Panc1 (cell line): Measurements from ENCODE around the gene DPP7. TPM values are rescaled to one million over a fixed set of nuclear protein-coding genes. Genes with fewer than 3 reads are reported as not detected.

Experiments used
- ATAC-seq: fragments of 200-7000 bp; cut with Tn5 transposase; 2 replicates; pipeline ENCODE4 v1.9.1; 2020; ENCODE audit warnings: mild to moderate bottlenecking, moderate library complexity
- BruUV-seq: library from RNA; stranded (reverse); fragments of 400-500 nt; replicated peaks from 2 replicates; lab custom pipeline; 2021; lab: Mats Ljungman, UMichigan
- CTCF ChIA-PET: fragments of 300-600 bp; sonication (Branson Sonifier 250); formaldehyde crosslinking; loops from one replicate; lab custom pipeline; 2022; ENCODE audit warnings: antibody characterized with exemption; lab: Charles Lee
- POLR2A ChIA-PET: fragments of 300-600 bp; sonication (Branson Sonifier 250); formaldehyde crosslinking; loops from one replicate; lab custom pipeline; 2022; ENCODE audit warnings: antibody characterized with exemption; lab: Charles Lee
- DNase-seq: peaks from one replicate; pipeline ENCODE4 v3.0.0-alpha.2; 2010; ENCODE audit warnings: low read depth, low spot score
- H3K27ac ChIP-seq: 2 replicates; pipeline ENCODE4 v1.5.1; 2011; ENCODE audit warnings: mild to moderate bottlenecking, low read length, inconsistent platforms
- H3K27me3 ChIP-seq: fragments of 200-500 bp; sonication (Bioruptor generic); 2 replicates; pipeline ENCODE4 v1.6.0; 2014; ENCODE audit warnings: low read length, inconsistent platforms; ENCODE audit not compliant: control insufficient read depth, insufficient read depth
- H3K36me3 ChIP-seq: fragments of 200-500 bp; sonication (Bioruptor generic); 2 replicates; pipeline ENCODE4 v1.5.1; 2014; ENCODE audit warnings: inconsistent platforms, mild to moderate bottlenecking, low read length, moderate library complexity; ENCODE audit not compliant: control insufficient read depth, insufficient read depth
- H3K4me1 ChIP-seq: 2 replicates; pipeline ENCODE4 v1.5.1; 2011; ENCODE audit warnings: inconsistent platforms, mild to moderate bottlenecking, low read length, moderate library complexity; ENCODE audit not compliant: control insufficient read depth, insufficient read depth
- H3K4me3 ChIP-seq, 2 experiments: 2 replicates each; pipeline ENCODE4 v1.5.1; 2011 to 2012; ENCODE audit warnings: low read depth in 2 of 2, low read length in 2 of 2, mild to moderate bottlenecking in 2 of 2, inconsistent platforms in 1 of 2, moderate library complexity in 1 of 2
- H3K9me3 ChIP-seq: fragments of 200-500 bp; sonication (Bioruptor generic); 2 replicates; pipeline ENCODE4 v1.5.1; 2014; ENCODE audit warnings: low read depth, mild to moderate bottlenecking, inconsistent platforms, low read length, moderate library complexity; ENCODE audit not compliant: control insufficient read depth, insufficient read depth
- CTCF ChIP-seq: fragments of 450-650 bp; IDR thresholded peaks from 2 replicates; pipeline ENCODE4 v1.5.1; 2017; ENCODE audit warnings: mild to moderate bottlenecking
- POLR2AphosphoS5 ChIP-seq: IDR thresholded peaks from 2 replicates; pipeline ENCODE4 v1.6.1; 2012; ENCODE audit warnings: mild to moderate bottlenecking, low read depth, low read length, moderate library complexity
- REST ChIP-seq, 2 experiments: IDR thresholded peaks; 2 replicates each; pipeline ENCODE4 v1.6.1; 2011 to 2012; ENCODE audit warnings: low read depth in 2 of 2, control low read depth in 1 of 2, low read length in 1 of 2, mild to moderate bottlenecking in 1 of 2, moderate library complexity in 1 of 2; ENCODE audit not compliant: insufficient read depth in 1 of 2
- SIN3A ChIP-seq: IDR thresholded peaks from 2 replicates; pipeline ENCODE4 v1.6.1; 2012; ENCODE audit warnings: low read depth, mild to moderate bottlenecking, low read length, moderate library complexity, borderline replicate concordance; ENCODE audit not compliant: insufficient read depth
- TCF7L2 ChIP-seq: IDR thresholded peaks from 2 replicates; pipeline ENCODE4 v1.6.1; 2011; ENCODE audit warnings: mild to moderate bottlenecking, low read depth, low read length, inconsistent platforms
- in situ Hi-C: cut with HindIII; loops from 2 replicates; pipeline ENCODE4 v1.10.0; 2016; ENCODE audit warnings: low sequenced_read_pairs, low pct_unique_long_range_greater_than_20kb
- intact Hi-C: fragments of 100-400 bp; cut with micrococcal nuclease; formaldehyde crosslinking; loops from one replicate; pipeline ENCODE4 v1.10.0; 2022; ENCODE audit not compliant: unreplicated experiment
- total RNA-seq: library from RNA; stranded (reverse); gene quantifications from one replicate; pipeline ENCODE4 v1.2.1, GENCODE V29; 2021; ENCODE audit not compliant: unreplicated experiment

The DPP7 gene
- total RNA-seq, 1 experiment from 2014 or later, result 236 TPM

- no peaks in the 10 kb centered on the region for H3K4me1 ChIP-seq
- no peaks in the 10 kb centered on the region for H3K36me3 ChIP-seq
- intact Hi-C loops, result no loop called here
- H3K27ac ChIP-seq, result no peak overlapping the region
- TF ChIP-seq POLR2AphosphoS5 (no peak), SIN3A (no peak), REST (IDR thresholded peaks at IDR 0.05; ENCODE audit: insufficient read depth in 1 of 2, low read depth in 2 of 2, low read length in 1 of 2) (no peak), TCF7L2 (no peak), CTCF (no peak)
- no peak overlapping the region for H3K4me3 ChIP-seq
- DNase-seq, result no peak
- BruUV-seq, result no TSS peak
- no peaks in the 10 kb centered on the region for H3K27me3 ChIP-seq
- in situ Hi-C loops, result no loop called here
- ATAC-seq, result peak; percentile 47; the same call in 1 of the 2 replicates
- no peaks in the 10 kb centered on the region for H3K9me3 ChIP-seq
- ChIA-PET CTCF (interaction anchor here (0.7 to 1.4 kb wide), 3 partner anchors 12 to 21 kb away, joined by 6 to 15 read pairs (median 9); no protein-coding TSS in a partner anchor), POLR2A (interaction anchor here (0.7 kb wide), 3 partner anchors 21 to 90 kb away, joined by 3 to 21 read pairs (median 4); no protein-coding TSS in a partner anchor)
Observed at GRCh38 chr9:137150617-137151457, 36.3 kb upstream of the DPP7 start.

GRCh38 chr9:137149942-137150616 lies 35.5 kb upstream of the DPP7 start:
- DNase-seq, result no peak
- POLR2A ChIA-PET, result interaction anchor here (0.6 kb wide), 1 partner anchor 158 kb away, joined by 7 read pairs; no protein-coding TSS in a partner anchor
- intact Hi-C loops, result no loop called here
- Histone ChIP-seq H3K4me3 (no peak overlapping the region), H3K9me3 (no peaks in the 10 kb centered on the region), H3K36me3 (no peaks in the 10 kb centered on the region), H3K27me3 (no peaks in the 10 kb centered on the region), H3K27ac (no peak overlapping the region), H3K4me1 (no peaks in the 10 kb centered on the region)
- in situ Hi-C loops, result no loop called here
- CTCF ChIA-PET, result interaction anchor here (0.7 to 1.4 kb wide), 3 partner anchors 13 to 20 kb away, joined by 6 to 15 read pairs (median 9); no protein-coding TSS in a partner anchor
- no TSS peak for BruUV-seq
- ATAC-seq, result no peak
- no peak for TF ChIP-seq POLR2AphosphoS5
